ENCODE measurements around the gene IP6K1.

Gene IP6K1

GRCh38 chr3:49715611-49716121 lies 70.7 kb downstream of the IP6K1 start:
- H3K4me1 ChIP-seq: peaks cover 51 to 86% (median 79%) of the 10 kb centered on the region in 10 experiments
- peak overlapping the region in 2 of 11 experiments; percentile 98 to 99; a peak in 1 of 22 replicates for H3K4me2 ChIP-seq
- no peak for TF ChIP-seq Cebpa-rat (IDR thresholded peaks at IDR 0.05)
- no peak overlapping the region for H3K4me3 ChIP-seq
- H3K36me3 ChIP-seq: peaks cover 5 to 43% (median 22%) of the 10 kb centered on the region in 11 experiments
- H3K9ac ChIP-seq: 0 out of 22 replicates have a peak overlapping the region, but pooled peaks of 2 of the 11 experiments have one; percentile 51 to 52
- H3K9me3 ChIP-seq (replicated peaks in 1 of 11): no peaks in the 10 kb centered on the region
- peaks cover 0 to 58% (median 25%) of the 10 kb centered on the region in 11 experiments; a peak in 19 of 22 replicates for H4K20me1 ChIP-seq
- H3K27ac ChIP-seq: no peak overlapping the region
- H3K27me3 ChIP-seq: peaks cover 0 to 4% (median 0%) of the 10 kb centered on the region in 11 experiments; a peak in 3 of 22 replicates

GRCh38 chr3:49714728-49715550 lies 71.4 kb downstream of the IP6K1 start:
- no peak overlapping the region for H3K9ac ChIP-seq

GRCh38 chr3:49713336-49714105 lies 72.8 kb downstream of the IP6K1 start:
- peaks cover 0 to 39% (median 10%) of the 10 kb centered on the region in 11 experiments; a peak in 19 of 22 replicates for H4K20me1 ChIP-seq
- peaks cover 0 to 45% (median 19%) of the 10 kb centered on the region in 11 experiments; a peak in 19 of 22 replicates for H3K36me3 ChIP-seq
- H3K9me3 ChIP-seq (replicated peaks in 1 of 11): no peaks in the 10 kb centered on the region
- H3K4me2 ChIP-seq: peak overlapping the region; percentile 58 to 92 (median 77); a peak in 21 of 22 replicates
- no peak for TF ChIP-seq Cebpa-rat (IDR thresholded peaks at IDR 0.05)
- H3K9ac ChIP-seq: peak overlapping the region in 2 of 11 experiments; percentile 12 to 36; a peak in 3 of 22 replicates
- peaks cover 41 to 73% (median 66%) of the 10 kb centered on the region in 10 experiments for H3K4me1 ChIP-seq
- H3K27ac ChIP-seq: peak overlapping the region in 9 of 11 experiments; percentile 8 to 54 (median 50); a peak in 14 of 22 replicates
- H3K4me3 ChIP-seq: no peak overlapping the region; a peak in 1 of 20 replicates
- H3K27me3 ChIP-seq: peaks cover 0 to 2% (median 0%) of the 10 kb centered on the region in 11 experiments; a peak in 3 of 22 replicates

More at GRCh38 chr3:49714728-49715550, 71.4 kb downstream of the IP6K1 start:
- H3K4me3 ChIP-seq: no peak overlapping the region
- peaks cover 0 to 4% (median 0%) of the 10 kb centered on the region in 11 experiments; a peak in 3 of 22 replicates for H3K27me3 ChIP-seq
- no peak for TF ChIP-seq Cebpa-rat (IDR thresholded peaks at IDR 0.05)
- no peak overlapping the region for H3K27ac ChIP-seq
- H3K9me3 ChIP-seq (replicated peaks in 1 of 11): no peaks in the 10 kb centered on the region
- H4K20me1 ChIP-seq: peaks cover 0 to 51% (median 18%) of the 10 kb centered on the region in 11 experiments; a peak in 19 of 22 replicates
- H3K4me1 ChIP-seq: peaks cover 50 to 84% (median 77%) of the 10 kb centered on the region in 10 experiments
- no peak overlapping the region for H3K4me2 ChIP-seq
- H3K36me3 ChIP-seq: peaks cover 0 to 43% (median 18%) of the 10 kb centered on the region in 11 experiments; a peak in 19 of 22 replicates

- no peak for TF ChIP-seq Cebpa-rat (IDR thresholded peaks at IDR 0.05)
- peaks cover 34 to 72% (median 64%) of the 10 kb centered on the region in 10 experiments for H3K4me1 ChIP-seq
- H3K36me3 ChIP-seq: peaks cover 0 to 51% (median 22%) of the 10 kb centered on the region in 11 experiments; a peak in 19 of 22 replicates
- H3K9ac ChIP-seq: peak overlapping the region in 4 of 11 experiments; percentile 9 to 36 (median 22); a peak in 5 of 22 replicates
- H3K27me3 ChIP-seq: no peaks in the 10 kb centered on the region
- H4K20me1 ChIP-seq: peaks cover 0 to 32% (median 3%) of the 10 kb centered on the region in 11 experiments; a peak in 10 of 22 replicates
- no peaks in the 10 kb centered on the region for H3K9me3 ChIP-seq (replicated peaks in 1 of 11)
- no peak overlapping the region; a peak in 3 of 20 replicates for H3K4me3 ChIP-seq
- H3K4me2 ChIP-seq: peak overlapping the region; percentile 58 to 92 (median 77)
- H3K27ac ChIP-seq: peak overlapping the region in 9 of 11 experiments; percentile 8 to 54 (median 50); a peak in 14 of 22 replicates
These were observed 73.6 kb downstream of the IP6K1 start for GRCh38 chr3:49712631-49713317.

- Histone ChIP-seq H3K4me3 (no peak overlapping the region; a peak in 2 of 20 replicates), H3K9me3 (replicated peaks in 1 of 11) (no peaks in the 10 kb centered on the region), H3K9ac (peak overlapping the region in 3 of 11 experiments; percentile 7 to 31 (median 24); a peak in 2 of 22 replicates), H4K20me1 (peaks cover 0 to 27% (median 0%) of the 10 kb centered on the region in 11 experiments; a peak in 6 of 22 replicates), H3K27me3 (no peaks in the 10 kb centered on the region), H3K36me3 (peaks cover 0 to 51% (median 22%) of the 10 kb centered on the region in 11 experiments; a peak in 19 of 22 replicates), H3K27ac (peak overlapping the region in 7 of 11 experiments; percentile 15 to 54 (median 51); a peak in 11 of 22 replicates), H3K4me1 (peaks cover 34 to 72% (median 64%) of the 10 kb centered on the region in 10 experiments), H3K4me2 (peak overlapping the region; percentile 58 to 92 (median 77))
- TF ChIP-seq Cebpa-rat (IDR thresholded peaks at IDR 0.05): no peak
These were observed 74.2 kb downstream of the IP6K1 start for GRCh38 chr3:49712166-49712565.

- H3K4me1 ChIP-seq: peaks cover 27 to 67% (median 59%) of the 10 kb centered on the region in 10 experiments
- no peak for TF ChIP-seq Cebpa-rat (IDR thresholded peaks at IDR 0.05)
- H3K9me3 ChIP-seq (replicated peaks in 1 of 11): no peaks in the 10 kb centered on the region
- no peak overlapping the region for H3K4me3 ChIP-seq
- H3K4me2 ChIP-seq: peak overlapping the region in 9 of 11 experiments; percentile 61 to 92 (median 77); a peak in 17 of 22 replicates
- peak overlapping the region in 4 of 11 experiments; percentile 0 to 52 (median 21); a peak in 5 of 22 replicates for H3K27ac ChIP-seq
- H3K9ac ChIP-seq: 0 out of 22 replicates have a peak overlapping the region, but pooled peaks of 1 of the 11 experiments have one; percentile 7
- peaks cover 0 to 21% (median 0%) of the 10 kb centered on the region in 11 experiments; a peak in 5 of 22 replicates for H4K20me1 ChIP-seq
- H3K27me3 ChIP-seq: no peaks in the 10 kb centered on the region
- H3K36me3 ChIP-seq: peaks cover 3 to 52% (median 25%) of the 10 kb centered on the region in 11 experiments; a peak in 20 of 22 replicates
These were observed 74.9 kb downstream of the IP6K1 start for GRCh38 chr3:49711489-49711888.

GRCh38 chr3:49709852-49710251 lies 76.5 kb downstream of the IP6K1 start:
- Histone ChIP-seq H3K4me2 (no peak overlapping the region), H3K9ac (no peak overlapping the region), H3K4me1 (peaks cover 24 to 56% (median 51%) of the 10 kb centered on the region in 10 experiments), H3K9me3 (replicated peaks in 1 of 11) (no peaks in the 10 kb centered on the region), H3K36me3 (peaks cover 19 to 52% (median 29%) of the 10 kb centered on the region in 11 experiments; a peak in 20 of 22 replicates), H3K27ac (no peak overlapping the region), H3K4me3 (no peak overlapping the region), H3K27me3 (no peaks in the 10 kb centered on the region), H4K20me1 (peaks cover 0 to 16% (median 0%) of the 10 kb centered on the region in 11 experiments; a peak in 3 of 22 replicates)
- TF ChIP-seq Cebpa-rat (IDR thresholded peaks at IDR 0.05): no peak
